Sigmoid colon (tissue), 7 donors: ENCODE measurements around the gene SIGMAR1. TPM values are rescaled to one million over a fixed set of nuclear protein-coding genes. Genes with fewer than 3 reads are reported as not detected.
A peak's percentile ranks its signal among the peaks of the same experiment; 100 is the strongest.

Experiments
- DNase-seq: peaks from one replicate; pipeline ENCODE4 v3.0.0-alpha.2; 2019
- H3K27ac ChIP-seq, 4 donors: fragments of 200-600 bp; sonication (generic); one replicate each; pipeline ENCODE4 v1.5.1; 2016 to 2019; ENCODE audit warnings: mild to moderate bottlenecking in 1 of 4
- H3K27me3 ChIP-seq, 3 donors: fragments of 200-600 bp; sonication (generic); one replicate each; pipeline ENCODE4 v1.5.1; 2019; ENCODE audit warnings: mild to moderate bottlenecking in 1 of 3
- H3K36me3 ChIP-seq, 4 donors: fragments of 200-600 bp; sonication (generic); one replicate each; pipeline ENCODE4 v1.5.1; 2016 to 2019
- H3K4me1 ChIP-seq, 4 donors: fragments of 200-600 bp; sonication (generic); one replicate each; pipeline ENCODE4 v1.5.1; 2017 to 2019
- H3K4me3 ChIP-seq, 4 donors: fragments of 200-600 bp; sonication (generic); one replicate each; pipeline ENCODE4 v1.5.1; 2017 to 2019; ENCODE audit warnings: mild to moderate bottlenecking in 2 of 4, moderate library complexity in 1 of 4
- H3K9me3 ChIP-seq, 4 donors: fragments of 200-600 bp in 3 of 4; sonication (generic) in 3 of 4; one replicate each; pipeline versions ENCODE4 v1.5.1 to v1.6.1; 2013 to 2019
- CTCF ChIP-seq, 4 experiments: fragments of 450-650 bp in 3 of 4; fragments of 200-600 bp in 1 of 4; IDR thresholded peaks; one replicate each; pipeline ENCODE4 v1.5.1; 2016 to 2019; ENCODE audit warnings: antibody characterized with exemption in 4 of 4, mild to moderate bottlenecking in 3 of 4, moderate library complexity in 2 of 4
- EP300 ChIP-seq, 4 donors: sonication (generic); formaldehyde crosslinking; IDR thresholded peaks; one replicate each; pipeline ENCODE4 v1.6.1; 2017; ENCODE audit warnings: antibody characterized with exemption in 4 of 4
- POLR2A ChIP-seq, 2 donors: fragments of 450-650 bp; IDR thresholded peaks; one replicate each; pipeline ENCODE4 v1.6.1; 2016; ENCODE audit warnings: antibody characterized with exemption in 2 of 2, mild to moderate bottlenecking in 2 of 2, moderate library complexity in 2 of 2
- POLR2AphosphoS5 ChIP-seq, 4 donors: sonication (generic); formaldehyde crosslinking; IDR thresholded peaks; one replicate each; pipeline ENCODE4 v1.6.1; 2017; ENCODE audit warnings: antibody characterized with exemption in 4 of 4
- WGBS, 2 donors: extraction: QIAGEN DNeasy Blood & Tissue Kit; methylation state at CpG; one replicate each; pipeline ENCODE4 v1.1.7; 2013; 5-methylcytosine and 5-hydroxymethylcytosine counted together
- intact Hi-C: fragments of 100-400 bp; cut with DNase I; formaldehyde crosslinking; loops from one replicate; pipeline ENCODE4 v1.15.1; 2023
- polyA plus RNA-seq, 3 donors: library from polyadenylated mRNA; stranded (reverse); fragments of 200-250 nt; gene quantifications; one replicate each; pipeline ENCODE4 v1.2.3, GENCODE V29; 2013
- total RNA-seq, 4 donors: library from RNA; depleted of rRNA; stranded (reverse); fragments of >200 nt; gene quantifications; one replicate each; pipeline ENCODE4 v1.1.0, GENCODE V29; 2016
- donor health status: healthy with polysubstance abuse.
- donor health status: Bipolar disorder and iron deficiency.
- donor health status: healthy.

Gene SIGMAR1
- total and polyA plus RNA-seq, 7 donors, result 12.0 to 82.6 (median 70.6) TPM

- 4 to 8% methylated on average over 23 of the region's 23 CpGs for WGBS, 2 donors
- DNase-seq, result no peak
- intact Hi-C loops, result no loop called here
Observed at GRCh38 chr9:34636791-34637355, 714 bp downstream of the SIGMAR1 start.

GRCh38 chr9:34635556-34635955 lies 2.0 kb downstream of the SIGMAR1 start:
- TF ChIP-seq CTCF (IDR thresholded peaks at IDR 0.05) (no peak), POLR2A (IDR thresholded peaks at IDR 0.05) (no peak), EP300 (IDR thresholded peaks at IDR 0.05) (no peak), POLR2AphosphoS5 (IDR thresholded peaks at IDR 0.05) (no peak)
- H3K36me3 ChIP-seq, result peaks cover 0 to 12% (median 3%) of the 10 kb centered on the region in 4 donors
- H3K27me3 ChIP-seq, result no peaks in the 10 kb centered on the region
- intact Hi-C loops, result no loop called here
- WGBS, 2 donors, result 91 to 95% methylated on average over 14 of the region's 14 CpGs
- no peak overlapping the region for H3K4me3 ChIP-seq
- H3K4me1 ChIP-seq, result peaks cover 0 to 33% (median 30%) of the 10 kb centered on the region in 4 donors
- no peak overlapping the region for H3K27ac ChIP-seq
- H3K9me3 ChIP-seq, result no peaks in the 10 kb centered on the region
- no peak for DNase-seq

More at GRCh38 chr9:34636791-34637355, 714 bp downstream of the SIGMAR1 start:
- Histone ChIP-seq H3K4me1 (peaks cover 0 to 33% (median 30%) of the 10 kb centered on the region in 4 donors), H3K27me3 (no peaks in the 10 kb centered on the region), H3K36me3 (peaks cover 0 to 12% (median 3%) of the 10 kb centered on the region in 4 donors), H3K9me3 (no peaks in the 10 kb centered on the region), H3K27ac (peak overlapping the region; percentile 85 to 91 (median 87)), H3K4me3 (peak overlapping the region; percentile 58 to 69 (median 65))
- TF ChIP-seq CTCF (IDR thresholded peaks at IDR 0.05), result no peak
- TF ChIP-seq POLR2A (IDR thresholded peaks at IDR 0.05), result no peak
- TF ChIP-seq EP300 (IDR thresholded peaks at IDR 0.05), result no peak
- no peak for TF ChIP-seq POLR2AphosphoS5 (IDR thresholded peaks at IDR 0.05)

GRCh38 chr9:34634551-34635248 lies 2.9 kb downstream of the SIGMAR1 start:
- Histone ChIP-seq H3K27me3 (peaks cover under 1 to 5% (median under 1%) of the 10 kb centered on the region in 3 donors), H3K36me3 (peaks cover 0 to 12% (median 3%) of the 10 kb centered on the region in 4 donors), H3K27ac (no peak overlapping the region), H3K9me3 (no peaks in the 10 kb centered on the region), H3K4me1 (peaks cover 0 to 33% (median 30%) of the 10 kb centered on the region in 4 donors), H3K4me3 (no peak overlapping the region)
- 87 to 92% methylated on average over 3 of the region's 3 CpGs for WGBS, 2 donors
- intact Hi-C loops, result loop anchor here (1.0 kb wide), 1 partner anchor 22 kb away; the partner anchor contains the start of gene RPP25L
- TF ChIP-seq POLR2A (IDR thresholded peaks at IDR 0.05) (no peak), POLR2AphosphoS5 (IDR thresholded peaks at IDR 0.05) (no peak), CTCF (IDR thresholded peaks at IDR 0.05) (no peak), EP300 (IDR thresholded peaks at IDR 0.05) (no peak)
- DNase-seq, result no peak

- TF ChIP-seq CTCF (IDR thresholded peaks at IDR 0.05), result peak; percentile 77 to 83 (median 81)
- no peak for TF ChIP-seq POLR2AphosphoS5 (IDR thresholded peaks at IDR 0.05)
- TF ChIP-seq POLR2A (IDR thresholded peaks at IDR 0.05), result no peak
- TF ChIP-seq EP300 (IDR thresholded peaks at IDR 0.05), result no peak
- intact Hi-C loops, result loop anchor here (1.0 kb wide), 1 partner anchor 22 kb away; the partner anchor contains the start of gene RPP25L
- peaks cover 0 to 38% (median 35%) of the 10 kb centered on the region in 4 donors for H3K4me1 ChIP-seq
- H3K9me3 ChIP-seq, result no peaks in the 10 kb centered on the region
- 21 to 25% methylated on average over 3 of the region's 3 CpGs for WGBS, 2 donors
- peaks cover 7 to 12% (median 8%) of the 10 kb centered on the region in 3 donors for H3K27me3 ChIP-seq
- peaks cover 0 to 12% (median 3%) of the 10 kb centered on the region in 4 donors for H3K36me3 ChIP-seq
- peak; percentile 79 for DNase-seq
- H3K4me3 ChIP-seq, result no peak overlapping the region
- H3K27ac ChIP-seq, result no peak overlapping the region
Observed at GRCh38 chr9:34633851-34634550, 3.6 kb downstream of the SIGMAR1 start.
